ENCODE results near the gene TRIM54.

- TF ChIP-seq CTCF (IDR thresholded peaks at IDR 0.05; ENCODE audit: poor library complexity) (no peak), EZH2phosphoT487 (IDR thresholded peaks at IDR 0.05; ENCODE audit: low read depth, severe bottlenecking, unreplicated experiment) (no peak)
Measured at GRCh38 chr2:27323596-27324285, 41.5 kb downstream of the TRIM54 start.
